OCI-LY7 (cell line): ENCODE results near the gene PTAFR.

Experiments
- CTCF ChIP-seq: fragments of 200-600 bp; sonication (generic); conservative IDR thresholded peaks from 2 replicates; pipeline ENCODE4 v1.5.1; 2014; ENCODE audit warnings: mild to moderate bottlenecking, antibody characterized with exemption, low read length, moderate library complexity, mixed read lengths
- EZH2phosphoT487 ChIP-seq: fragments of 200-600 bp; sonication (generic); IDR thresholded peaks from 2 replicates; pipeline ENCODE4 v1.6.1; 2018; ENCODE audit warnings: low read depth, borderline replicate concordance, mild to moderate bottlenecking, mixed run types, antibody characterized with exemption, low read length, moderate library complexity, mixed read lengths

GRCh38 chr1:28126783-28127490, 49.6 kb downstream of the PTAFR start:
- TF ChIP-seq CTCF (no peak), EZH2phosphoT487 (no peak)
